GM12878 (cell line): ENCODE data around the gene GLI2. TPM values are rescaled to one million over a fixed set of nuclear protein-coding genes. Genes with fewer than 3 reads are reported as not detected.

Source experiments
- ATAC-seq: fragments of 200-7000 bp; cut with Tn5 transposase; 3 replicates; pipeline ENCODE4 v1.9.1; 2020; ENCODE audit warnings: mild to moderate bottlenecking, moderate library complexity
- BruUV-seq: library from RNA; stranded (reverse); fragments of 400-500 nt; replicated peaks from 2 replicates; lab custom pipeline; 2021; lab: Mats Ljungman, UMichigan
- CTCF ChIA-PET: fragments of 300-600 bp; sonication (Branson Sonifier 250); formaldehyde crosslinking; extraction: SDS; loops from one replicate; lab custom pipeline; 2021; ENCODE audit warnings: inconsistent platforms; lab: Yijun Ruan, JAX
- POLR2A ChIA-PET: fragments of 350-600 bp; formaldehyde crosslinking; extraction: SDS; loops from one replicate; lab custom pipeline; 2021; ENCODE audit warnings: inconsistent platforms; lab: Charles Lee
- RAD21 ChIA-PET: fragments of 300-600 bp; sonication (Branson Sonifier 250); formaldehyde crosslinking; loops from one replicate; lab custom pipeline; 2023; ENCODE audit warnings: antibody characterized with exemption; ENCODE audit not compliant: unreplicated experiment; lab: Charles Lee
- SMC1A ChIA-PET: fragments of 300-600 bp; sonication (Branson Sonifier 250); formaldehyde crosslinking; loops from one replicate; lab custom pipeline; 2023; ENCODE audit not compliant: unreplicated experiment, uncharacterized antibody; lab: Charles Lee
- DNase-seq: peaks from one replicate; pipeline ENCODE4 v3.0.0-alpha.2; 2011; ENCODE audit warnings: low read depth, low spot score
- FAIRE-seq: peaks from 3 replicates; lab custom pipeline; 2011; peaks lifted over from hg19 to GRCh38; lab: Jason Lieb, UNC
- H2AFZ ChIP-seq: 2 replicates; pipeline ENCODE4 v1.6.0; 2011; ENCODE audit warnings: low read depth, low read length, control low read depth; ENCODE audit not compliant: control insufficient read depth
- H3K27ac ChIP-seq: 2 replicates; pipeline ENCODE4 v1.5.1; 2011; ENCODE audit warnings: control low read depth; ENCODE audit not compliant: control insufficient read depth, insufficient read depth
- H3K27me3 ChIP-seq, 2 experiments: replicated peaks in 1 of 2; 2 replicates each; pipeline versions ENCODE4 v1.6.0 to v1.6.1; 2011; ENCODE audit warnings: low read length in 1 of 2; ENCODE audit not compliant: control insufficient read depth in 2 of 2, insufficient read depth in 2 of 2
- H3K36me3 ChIP-seq, 2 experiments: 2 replicates each; pipeline ENCODE4 v1.5.1; 2011; ENCODE audit warnings: low read length in 1 of 2; ENCODE audit not compliant: control insufficient read depth in 2 of 2, insufficient read depth in 2 of 2
- H3K4me1 ChIP-seq: 2 replicates; pipeline ENCODE4 v1.6.1; 2011; ENCODE audit warnings: mild to moderate bottlenecking, low read length, moderate library complexity, mixed read lengths; ENCODE audit not compliant: control insufficient read depth, insufficient read depth
- H3K4me2 ChIP-seq: 2 replicates; pipeline ENCODE4 v1.6.0; 2011; ENCODE audit warnings: control low read depth; ENCODE audit not compliant: control insufficient read depth, insufficient read depth
- H3K4me3 ChIP-seq: fragments of 200-600 bp; sonication (generic); 2 replicates; pipeline ENCODE4 v1.5.1; 2016
- H3K79me2 ChIP-seq: 2 replicates; pipeline ENCODE4 v1.6.0; 2011; ENCODE audit warnings: low read length; ENCODE audit not compliant: control insufficient read depth, insufficient read depth
- H3K9ac ChIP-seq: 2 replicates; pipeline ENCODE4 v1.8.0; 2011; ENCODE audit warnings: low read length, control low read depth, mixed read lengths; ENCODE audit not compliant: control insufficient read depth, insufficient read depth
- H3K9me3 ChIP-seq: replicated peaks from 3 replicates; pipeline ENCODE4 v1.5.1; 2011; ENCODE audit warnings: mild to moderate bottlenecking, low read length; ENCODE audit not compliant: control insufficient read depth, insufficient read depth
- H4K20me1 ChIP-seq: 2 replicates; pipeline ENCODE4 v1.6.0; 2011; ENCODE audit not compliant: control insufficient read depth, insufficient read depth
- BMI1 ChIP-seq: fragments of 450-650 bp; IDR thresholded peaks from 2 replicates; pipeline ENCODE4 v1.6.1; 2016; ENCODE audit warnings: mild to moderate bottlenecking, moderate library complexity, borderline replicate concordance
- CHD2 ChIP-seq: IDR thresholded peaks from 2 replicates; pipeline ENCODE4 v1.6.1; 2011; ENCODE audit warnings: low read depth, low read length, improper control_type of control experiment, borderline replicate concordance
- EP300 ChIP-seq, 2 experiments: fragments of 150-350 bp in 1 of 2; IDR thresholded peaks; 2 replicates each; pipeline ENCODE4 v1.6.1; 2011 to 2012; ENCODE audit warnings: low read depth in 2 of 2, low read length in 2 of 2, borderline replicate concordance in 1 of 2, improper control_type of control experiment in 1 of 2, inconsistent platforms in 1 of 2; ENCODE audit not compliant: control insufficient read depth in 1 of 2
- GABPA ChIP-seq: IDR thresholded peaks from 2 replicates; pipeline ENCODE4 v1.6.1; 2014; ENCODE audit warnings: antibody characterized with exemption, low read depth, mild to moderate bottlenecking, inconsistent platforms
- IKZF1 ChIP-seq: fragments of 450-650 bp; conservative IDR thresholded peaks from 2 replicates; pipeline ENCODE4 v1.6.1; 2017; ENCODE audit warnings: antibody characterized with exemption, mild to moderate bottlenecking
- KAT2A ChIP-seq: conservative IDR thresholded peaks from 2 replicates; pipeline ENCODE4 v1.6.1; 2011; ENCODE audit warnings: low read depth, low read length; ENCODE audit not compliant: control insufficient read depth
- PAX5 ChIP-seq: IDR thresholded peaks from 2 replicates; pipeline ENCODE4 v1.6.1; 2011; ENCODE audit warnings: low read depth, low read length, borderline replicate concordance
- PML ChIP-seq: IDR thresholded peaks from 2 replicates; pipeline ENCODE4 v1.6.1; 2012; ENCODE audit warnings: low read length, inconsistent platforms
- SIN3A ChIP-seq: IDR thresholded peaks from 2 replicates; pipeline ENCODE4 v1.6.1; 2012; ENCODE audit warnings: low read depth, low read length, improper control_type of control experiment
- SRF ChIP-seq, 2 experiments: IDR thresholded peaks; 2 replicates each; pipeline ENCODE4 v1.6.1; 2011; ENCODE audit warnings: low read depth in 2 of 2, low read length in 2 of 2, mild to moderate bottlenecking in 1 of 2, moderate library complexity in 1 of 2
- TARDBP ChIP-seq: IDR thresholded peaks from 2 replicates; pipeline ENCODE4 v1.6.1; 2016; ENCODE audit warnings: borderline replicate concordance
- ZNF274 ChIP-seq: IDR thresholded peaks from one replicate; pipeline ENCODE4 v1.8.0; 2011; ENCODE audit not compliant: insufficient read length, insufficient read depth
- WGBS: methylation state at CpG from one replicate; pipeline ENCODE4 v1.1.6; 2016; ENCODE audit warnings: low lambda C conversion rate; ENCODE audit not compliant: insufficient replicate concordance, insufficient coverage; ENCODE audit errors: missing lambda C conversion rate; 5-methylcytosine and 5-hydroxymethylcytosine counted together
- in situ Hi-C: fragments of 300-500 bp; cut with MboI; formaldehyde crosslinking; loops from 9 replicates; pipeline ENCODE4 v1.14.3; 2018; ENCODE audit warnings: mixed read lengths
- intact Hi-C: fragments of 100-400 bp; cut with micrococcal nuclease; formaldehyde crosslinking; loops from one replicate; pipeline ENCODE4 v1.14.2; 2022; ENCODE audit not compliant: unreplicated experiment
- polyA plus RNA-seq, 11 experiments: library from polyadenylated mRNA; depleted of rRNA in 4 of 11; unstranded in 6 of 11; stranded (reverse) in 5 of 11; fragments of >200 nt; fragmentation: Nextera tagmentation in 4 of 11; fragmentation: Illumina TruSeq in 1 of 11; extraction: Ambion mirVana in 4 of 11; extraction: Trizol in 1 of 11; gene quantifications; 1 replicate in 1 of 11; 2 replicates in 10 of 11; pipeline versions ENCODE4 v1.2.1 to v1.2.3, GENCODE V29; 2011 to 2016; ENCODE audit warnings: inconsistent platforms in 2 of 11, missing spikeins in 2 of 11, low read depth in 1 of 11
- total RNA-seq, 4 experiments: library from RNA; depleted of rRNA in 3 of 4; stranded (reverse); fragments of >200 nt in 3 of 4; fragmentation: Illumina TruSeq in 1 of 4; extraction: Trizol in 1 of 4; gene quantifications; 2 replicates each; pipeline versions ENCODE4 v1.2.1 to v1.2.3, GENCODE V29; 2013 to 2021
- TF ChIP-seq, protein P1 (sequence below): IDR thresholded peaks from 2 replicates; pipeline ENCODE4 v1.6.1; 2011; ENCODE audit warnings: low read depth, mild to moderate bottlenecking, low read length, moderate library complexity, borderline replicate concordance; ENCODE audit errors: extremely low read depth
- TF ChIP-seq, protein P2 (sequence below): IDR thresholded peaks from 2 replicates; pipeline ENCODE4 v1.6.1; 2011; ENCODE audit warnings: borderline replicate concordance, low read depth, mild to moderate bottlenecking, moderate library complexity, mixed read lengths, low read length; ENCODE audit not compliant: insufficient read depth; ENCODE audit errors: extremely low read length
- TF ChIP-seq, protein P3 (sequence below): fragments of 150-350 bp; IDR thresholded peaks from 2 replicates; pipeline ENCODE4 v1.6.1; 2016; ENCODE audit warnings: low read depth, low read length
- TF ChIP-seq, protein P4 (sequence below): fragments of 450-650 bp; IDR thresholded peaks from 2 replicates; pipeline ENCODE4 v1.6.1; 2017; ENCODE audit warnings: antibody characterized with exemption, mild to moderate bottlenecking, moderate library complexity

GLI2 gene
- total and polyA plus RNA-seq, 10 of the 15 experiments (the other 5 are each of a cell fraction or from before 2014, with no cell fraction given) = 0.01 TPM; not detected in 9

DNA sequence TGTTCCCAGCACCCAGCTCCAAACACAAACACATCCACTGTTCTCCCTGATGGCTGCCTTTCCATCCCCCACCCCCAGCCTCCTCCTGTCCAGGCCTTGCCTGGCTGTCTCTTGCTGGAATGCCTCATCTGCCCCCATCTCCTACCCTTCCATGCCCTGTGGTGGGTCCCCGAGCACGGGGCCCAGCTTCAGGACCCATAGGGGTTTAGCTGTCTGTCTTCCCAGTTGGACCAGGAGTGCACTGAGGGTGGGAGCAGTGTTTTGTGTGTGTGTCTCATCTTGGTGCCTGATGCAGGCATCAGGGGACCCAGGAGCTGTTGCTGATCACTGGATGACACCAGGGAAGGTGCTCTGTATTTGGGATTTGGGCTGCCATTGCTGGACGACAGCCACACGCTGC lies 34.5 kb downstream of the GLI2 start (continued):
- TF ChIP-seq PAX5 = no peak
- no peak for TF ChIP-seq IKZF1

DNA sequence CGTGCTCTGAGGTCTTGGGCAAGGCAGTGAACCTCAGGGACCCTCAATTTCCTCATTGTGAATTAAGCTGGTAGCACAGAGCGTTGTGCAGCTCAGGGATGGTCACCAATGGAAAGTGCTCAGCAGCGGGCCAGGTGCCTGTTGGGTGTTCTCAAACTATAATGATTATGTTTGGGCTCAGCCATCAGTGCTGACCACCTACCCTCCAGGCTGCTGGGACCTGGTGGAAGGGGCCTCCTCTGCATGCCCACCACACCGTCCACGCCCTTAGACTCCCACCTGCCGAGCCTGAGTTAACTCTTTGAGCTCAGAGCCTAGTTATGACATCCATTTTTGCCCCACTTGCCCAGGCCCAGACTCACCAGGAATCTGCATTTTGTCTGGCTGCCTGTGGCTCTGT lies 35.0 kb downstream of the GLI2 start:
- Histone ChIP-seq H3K79me2 (no peaks in the 10 kb centered on the region), H3K27ac (no peak overlapping the region), H3K27me3 (peaks cover 0 to 4% of the 10 kb centered on the region in 2 experiments; a peak in 2 of 4 replicates), H3K4me3 (no peak overlapping the region), H3K36me3 (no peaks in the 10 kb centered on the region), H2AFZ (no peak overlapping the region), H4K20me1 (no peaks in the 10 kb centered on the region), H3K9me3 (no peaks in the 10 kb centered on the region), H3K4me1 (no peaks in the 10 kb centered on the region), H3K4me2 (no peak overlapping the region), H3K9ac (no peak overlapping the region)
- ATAC-seq (no peak), FAIRE-seq (no peak), DNase-seq (no peak)
- CTCF ChIA-PET = no interaction called here
- POLR2A ChIA-PET = no interaction called here
- intact Hi-C loops = no loop called here
- SMC1A ChIA-PET = no interaction called here
- WGBS = 17% methylated on average over 6 of the region's 6 CpGs
- RAD21 ChIA-PET = no interaction called here
- BruUV-seq = no TSS peak
- in situ Hi-C loops = no loop called here
- TF ChIP-seq EP300 (IDR thresholded peaks at IDR 0.05; ENCODE audit: borderline replicate concordance in 1 of 2, control insufficient read depth in 1 of 2, low read depth in 2 of 2, low read length in 2 of 2) (no peak), KAT2A (no peak), BMI1 (no peak), ZNF274 (no peak), SIN3A (no peak), CHD2 (no peak), PML (no peak), SRF (IDR thresholded peaks at IDR 0.05; ENCODE audit: low read depth in 2 of 2, low read length in 2 of 2) (no peak), TARDBP (no peak), GABPA (no peak)
- TF ChIP-seq, protein P1, sequence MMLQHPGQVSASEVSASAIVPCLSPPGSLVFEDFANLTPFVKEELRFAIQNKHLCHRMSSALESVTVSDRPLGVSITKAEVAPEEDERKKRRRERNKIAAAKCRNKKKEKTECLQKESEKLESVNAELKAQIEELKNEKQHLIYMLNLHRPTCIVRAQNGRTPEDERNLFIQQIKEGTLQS = no peak
- TF ChIP-seq, protein P2, sequence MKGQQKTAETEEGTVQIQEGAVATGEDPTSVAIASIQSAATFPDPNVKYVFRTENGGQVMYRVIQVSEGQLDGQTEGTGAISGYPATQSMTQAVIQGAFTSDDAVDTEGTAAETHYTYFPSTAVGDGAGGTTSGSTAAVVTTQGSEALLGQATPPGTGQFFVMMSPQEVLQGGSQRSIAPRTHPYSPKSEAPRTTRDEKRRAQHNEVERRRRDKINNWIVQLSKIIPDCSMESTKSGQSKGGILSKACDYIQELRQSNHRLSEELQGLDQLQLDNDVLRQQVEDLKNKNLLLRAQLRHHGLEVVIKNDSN = no peak
- TF ChIP-seq, protein P3, sequence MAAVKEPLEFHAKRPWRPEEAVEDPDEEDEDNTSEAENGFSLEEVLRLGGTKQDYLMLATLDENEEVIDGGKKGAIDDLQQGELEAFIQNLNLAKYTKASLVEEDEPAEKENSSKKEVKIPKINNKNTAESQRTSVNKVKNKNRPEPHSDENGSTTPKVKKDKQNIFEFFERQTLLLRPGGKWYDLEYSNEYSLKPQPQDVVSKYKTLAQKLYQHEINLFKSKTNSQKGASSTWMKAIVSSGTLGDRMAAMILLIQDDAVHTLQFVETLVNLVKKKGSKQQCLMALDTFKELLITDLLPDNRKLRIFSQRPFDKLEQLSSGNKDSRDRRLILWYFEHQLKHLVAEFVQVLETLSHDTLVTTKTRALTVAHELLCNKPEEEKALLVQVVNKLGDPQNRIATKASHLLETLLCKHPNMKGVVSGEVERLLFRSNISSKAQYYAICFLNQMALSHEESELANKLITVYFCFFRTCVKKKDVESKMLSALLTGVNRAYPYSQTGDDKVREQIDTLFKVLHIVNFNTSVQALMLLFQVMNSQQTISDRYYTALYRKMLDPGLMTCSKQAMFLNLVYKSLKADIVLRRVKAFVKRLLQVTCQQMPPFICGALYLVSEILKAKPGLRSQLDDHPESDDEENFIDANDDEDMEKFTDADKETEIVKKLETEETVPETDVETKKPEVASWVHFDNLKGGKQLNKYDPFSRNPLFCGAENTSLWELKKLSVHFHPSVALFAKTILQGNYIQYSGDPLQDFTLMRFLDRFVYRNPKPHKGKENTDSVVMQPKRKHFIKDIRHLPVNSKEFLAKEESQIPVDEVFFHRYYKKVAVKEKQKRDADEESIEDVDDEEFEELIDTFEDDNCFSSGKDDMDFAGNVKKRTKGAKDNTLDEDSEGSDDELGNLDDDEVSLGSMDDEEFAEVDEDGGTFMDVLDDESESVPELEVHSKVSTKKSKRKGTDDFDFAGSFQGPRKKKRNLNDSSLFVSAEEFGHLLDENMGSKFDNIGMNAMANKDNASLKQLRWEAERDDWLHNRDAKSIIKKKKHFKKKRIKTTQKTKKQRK = no peak
- TF ChIP-seq, protein P4, sequence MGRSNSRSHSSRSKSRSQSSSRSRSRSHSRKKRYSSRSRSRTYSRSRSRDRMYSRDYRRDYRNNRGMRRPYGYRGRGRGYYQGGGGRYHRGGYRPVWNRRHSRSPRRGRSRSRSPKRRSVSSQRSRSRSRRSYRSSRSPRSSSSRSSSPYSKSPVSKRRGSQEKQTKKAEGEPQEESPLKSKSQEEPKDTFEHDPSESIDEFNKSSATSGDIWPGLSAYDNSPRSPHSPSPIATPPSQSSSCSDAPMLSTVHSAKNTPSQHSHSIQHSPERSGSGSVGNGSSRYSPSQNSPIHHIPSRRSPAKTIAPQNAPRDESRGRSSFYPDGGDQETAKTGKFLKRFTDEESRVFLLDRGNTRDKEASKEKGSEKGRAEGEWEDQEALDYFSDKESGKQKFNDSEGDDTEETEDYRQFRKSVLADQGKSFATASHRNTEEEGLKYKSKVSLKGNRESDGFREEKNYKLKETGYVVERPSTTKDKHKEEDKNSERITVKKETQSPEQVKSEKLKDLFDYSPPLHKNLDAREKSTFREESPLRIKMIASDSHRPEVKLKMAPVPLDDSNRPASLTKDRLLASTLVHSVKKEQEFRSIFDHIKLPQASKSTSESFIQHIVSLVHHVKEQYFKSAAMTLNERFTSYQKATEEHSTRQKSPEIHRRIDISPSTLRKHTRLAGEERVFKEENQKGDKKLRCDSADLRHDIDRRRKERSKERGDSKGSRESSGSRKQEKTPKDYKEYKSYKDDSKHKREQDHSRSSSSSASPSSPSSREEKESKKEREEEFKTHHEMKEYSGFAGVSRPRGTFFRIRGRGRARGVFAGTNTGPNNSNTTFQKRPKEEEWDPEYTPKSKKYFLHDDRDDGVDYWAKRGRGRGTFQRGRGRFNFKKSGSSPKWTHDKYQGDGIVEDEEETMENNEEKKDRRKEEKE = no peak
